Measurements from ENCODE around the gene SUGP1.

DNA sequence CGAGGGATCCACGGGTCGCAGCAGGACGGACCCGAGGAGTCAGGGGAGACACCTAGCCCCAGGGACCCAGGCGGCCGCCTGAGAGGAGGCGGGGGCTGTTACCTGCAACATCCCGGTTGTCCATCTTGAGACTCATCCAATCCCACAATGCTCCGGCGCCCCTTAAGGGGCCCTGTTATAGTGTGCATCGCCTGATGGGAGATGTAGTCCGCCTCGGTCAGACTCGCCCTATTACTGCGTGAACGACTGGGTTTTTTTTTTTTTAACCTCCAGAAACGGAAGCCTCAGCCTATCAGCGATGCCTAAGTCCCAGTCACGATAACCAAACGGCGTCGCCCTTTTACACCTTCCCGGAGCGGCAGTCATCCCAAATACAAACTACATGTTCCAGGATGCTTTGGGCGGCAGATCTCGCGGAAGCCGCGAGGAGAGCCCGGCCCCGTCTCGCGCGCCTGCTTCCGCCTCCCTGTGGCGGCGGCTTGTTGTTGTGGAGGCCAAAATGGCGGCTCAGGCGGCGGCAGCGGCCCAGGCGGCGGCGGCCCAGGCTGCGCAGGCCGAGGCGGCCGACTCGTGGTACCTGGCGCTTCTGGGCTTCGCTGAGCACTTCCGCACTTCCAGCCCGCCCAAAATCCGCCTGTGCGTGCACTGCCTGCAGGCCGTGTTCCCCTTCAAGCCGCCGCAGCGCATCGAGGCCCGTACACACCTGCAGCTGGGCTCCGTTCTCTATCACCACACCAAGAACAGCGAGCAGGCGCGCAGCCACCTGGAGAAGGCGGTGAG lies at the start of gene SUGP1, which contains the start of gene MAU2:
- TF ChIP-seq POLR2A (IDR thresholded peaks at IDR 0.05) (peak in 1 of 3 donors; percentile 57), CTCF (IDR thresholded peaks at IDR 0.05 in 8 of 11, conservative IDR thresholded peaks at IDR 0.05 in 3 of 11) (peak; percentile 4 to 79 (median 54))
